ENCODE measurements around the gene LAMA1.

Gene LAMA1

GRCh38 chr18:7096838-7097237 is 20.8 kb downstream of the LAMA1 start:
- Histone ChIP-seq H3K4me1 (ENCODE audit: insufficient read depth, low read length) (no peaks in the 10 kb centered on the region), H3K36me3 (ENCODE audit: insufficient read depth, low read length) (no peaks in the 10 kb centered on the region), H3K9me3 (ENCODE audit: insufficient read depth, low read length, severe bottlenecking) (no peaks in the 10 kb centered on the region), H3K79me2 (ENCODE audit: insufficient read depth, low read length) (no peaks in the 10 kb centered on the region), H3K4me2 (ENCODE audit: insufficient read depth, low read length) (no peak overlapping the region), H3K4me3 (ENCODE audit: low read depth in 1 of 2, low read length in 2 of 2) (no peak overlapping the region), H2AFZ (ENCODE audit: low read depth, low read length) (no peak overlapping the region), H3K9ac (ENCODE audit: low read depth, low read length) (no peak overlapping the region), H3K27ac (ENCODE audit: low read length) (no peak overlapping the region), H3K27me3 (ENCODE audit: insufficient read depth, low read length, poor library complexity) (no peaks in the 10 kb centered on the region), H4K20me1 (ENCODE audit: insufficient read depth, low read length) (no peaks in the 10 kb centered on the region)
- ATAC-seq (ENCODE audit: insufficient read depth, low read depth) (no peak), DNase-seq (no peak)
- no peak for TF ChIP-seq EZH2 (IDR thresholded peaks at IDR 0.05; ENCODE audit: borderline replicate concordance, low read depth, low read length, severe bottlenecking)
- TF ChIP-seq, protein P1, sequence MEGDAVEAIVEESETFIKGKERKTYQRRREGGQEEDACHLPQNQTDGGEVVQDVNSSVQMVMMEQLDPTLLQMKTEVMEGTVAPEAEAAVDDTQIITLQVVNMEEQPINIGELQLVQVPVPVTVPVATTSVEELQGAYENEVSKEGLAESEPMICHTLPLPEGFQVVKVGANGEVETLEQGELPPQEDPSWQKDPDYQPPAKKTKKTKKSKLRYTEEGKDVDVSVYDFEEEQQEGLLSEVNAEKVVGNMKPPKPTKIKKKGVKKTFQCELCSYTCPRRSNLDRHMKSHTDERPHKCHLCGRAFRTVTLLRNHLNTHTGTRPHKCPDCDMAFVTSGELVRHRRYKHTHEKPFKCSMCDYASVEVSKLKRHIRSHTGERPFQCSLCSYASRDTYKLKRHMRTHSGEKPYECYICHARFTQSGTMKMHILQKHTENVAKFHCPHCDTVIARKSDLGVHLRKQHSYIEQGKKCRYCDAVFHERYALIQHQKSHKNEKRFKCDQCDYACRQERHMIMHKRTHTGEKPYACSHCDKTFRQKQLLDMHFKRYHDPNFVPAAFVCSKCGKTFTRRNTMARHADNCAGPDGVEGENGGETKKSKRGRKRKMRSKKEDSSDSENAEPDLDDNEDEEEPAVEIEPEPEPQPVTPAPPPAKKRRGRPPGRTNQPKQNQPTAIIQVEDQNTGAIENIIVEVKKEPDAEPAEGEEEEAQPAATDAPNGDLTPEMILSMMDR (IDR thresholded peaks at IDR 0.05; ENCODE audit: borderline replicate concordance, extremely low read depth, low read length, poor library complexity, severe bottlenecking): no peak

DNA sequence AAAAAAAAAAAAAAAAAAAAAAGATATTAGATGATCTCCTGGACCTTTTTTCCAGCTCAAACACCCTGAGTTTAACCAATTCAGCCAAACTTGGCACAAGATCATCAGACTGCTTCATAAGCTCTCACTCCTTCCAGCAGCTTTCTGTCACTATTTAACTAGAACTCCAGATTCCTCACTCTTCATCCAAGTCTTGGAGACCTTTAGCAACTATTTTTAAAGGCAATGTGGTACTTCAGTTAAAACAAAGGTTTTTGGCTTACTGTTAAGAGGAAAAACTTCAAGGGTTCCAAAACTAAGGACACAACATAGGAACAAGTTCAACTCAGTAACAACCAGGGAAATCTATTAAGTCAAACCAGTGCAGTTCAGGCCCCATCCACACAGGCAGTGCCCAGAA is 23.2 kb downstream of the LAMA1 start:
- ATAC-seq (ENCODE audit: insufficient read depth, low read depth): no peak
- H3K36me3 ChIP-seq (ENCODE audit: insufficient read depth, low read length): no peaks in the 10 kb centered on the region
- no peaks in the 10 kb centered on the region for H3K79me2 ChIP-seq (ENCODE audit: insufficient read depth, low read length)

DNA sequence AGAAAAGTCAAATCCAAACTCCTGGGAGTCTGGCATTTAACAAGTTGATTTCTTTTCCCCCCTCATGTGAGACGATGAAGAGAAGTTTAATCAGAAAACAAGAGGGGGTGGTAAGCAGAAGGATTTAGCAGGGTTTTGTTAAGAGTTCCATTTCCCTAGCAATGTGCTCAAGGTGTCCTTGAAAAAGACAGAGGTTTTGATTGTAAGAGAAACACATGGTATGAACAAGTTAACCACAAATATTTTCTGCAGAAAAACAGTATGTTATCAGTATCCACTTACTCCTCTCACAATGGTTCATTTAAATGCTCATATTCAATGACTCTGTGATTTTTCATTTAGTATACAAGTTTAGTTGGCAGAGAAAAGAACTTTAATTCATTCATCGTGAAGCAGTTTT is 26.8 kb downstream of the LAMA1 start:
- Histone ChIP-seq H3K4me1 (ENCODE audit: insufficient read depth, low read length) (no peaks in the 10 kb centered on the region), H3K27ac (ENCODE audit: low read length) (no peak overlapping the region), H3K36me3 (ENCODE audit: insufficient read depth, low read length) (no peaks in the 10 kb centered on the region), H3K79me2 (ENCODE audit: insufficient read depth, low read length) (no peaks in the 10 kb centered on the region), H3K9me3 (ENCODE audit: insufficient read depth, low read length, severe bottlenecking) (no peaks in the 10 kb centered on the region), H3K27me3 (ENCODE audit: insufficient read depth, low read length, poor library complexity) (no peaks in the 10 kb centered on the region), H4K20me1 (ENCODE audit: insufficient read depth, low read length) (no peaks in the 10 kb centered on the region), H3K4me3 (ENCODE audit: low read depth in 1 of 2, low read length in 2 of 2) (no peak overlapping the region), H3K9ac (ENCODE audit: low read depth, low read length) (no peak overlapping the region), H2AFZ (ENCODE audit: low read depth, low read length) (no peak overlapping the region), H3K4me2 (ENCODE audit: insufficient read depth, low read length) (no peak overlapping the region)
- no peak for ATAC-seq (ENCODE audit: insufficient read depth, low read depth)
- no peak for DNase-seq
- TF ChIP-seq EZH2 (IDR thresholded peaks at IDR 0.05; ENCODE audit: borderline replicate concordance, low read depth, low read length, severe bottlenecking): no peak
- TF ChIP-seq, protein P1 (IDR thresholded peaks at IDR 0.05; ENCODE audit: borderline replicate concordance, extremely low read depth, low read length, poor library complexity, severe bottlenecking): no peak

More for the DNA sequence above, 23.2 kb downstream of the LAMA1 start:
- Histone ChIP-seq H3K27ac (ENCODE audit: low read length) (no peak overlapping the region), H4K20me1 (ENCODE audit: insufficient read depth, low read length) (no peaks in the 10 kb centered on the region), H3K9me3 (ENCODE audit: insufficient read depth, low read length, severe bottlenecking) (no peaks in the 10 kb centered on the region), H3K27me3 (ENCODE audit: insufficient read depth, low read length, poor library complexity) (no peaks in the 10 kb centered on the region), H3K4me1 (ENCODE audit: insufficient read depth, low read length) (no peaks in the 10 kb centered on the region), H3K9ac (ENCODE audit: low read depth, low read length) (no peak overlapping the region), H2AFZ (ENCODE audit: low read depth, low read length) (no peak overlapping the region), H3K4me2 (ENCODE audit: insufficient read depth, low read length) (no peak overlapping the region), H3K4me3 (ENCODE audit: low read depth in 1 of 2, low read length in 2 of 2) (no peak overlapping the region)
- no peak for DNase-seq
- TF ChIP-seq, protein P1 (IDR thresholded peaks at IDR 0.05; ENCODE audit: borderline replicate concordance, extremely low read depth, low read length, poor library complexity, severe bottlenecking): no peak
- no peak for TF ChIP-seq EZH2 (IDR thresholded peaks at IDR 0.05; ENCODE audit: borderline replicate concordance, low read depth, low read length, severe bottlenecking)

DNA sequence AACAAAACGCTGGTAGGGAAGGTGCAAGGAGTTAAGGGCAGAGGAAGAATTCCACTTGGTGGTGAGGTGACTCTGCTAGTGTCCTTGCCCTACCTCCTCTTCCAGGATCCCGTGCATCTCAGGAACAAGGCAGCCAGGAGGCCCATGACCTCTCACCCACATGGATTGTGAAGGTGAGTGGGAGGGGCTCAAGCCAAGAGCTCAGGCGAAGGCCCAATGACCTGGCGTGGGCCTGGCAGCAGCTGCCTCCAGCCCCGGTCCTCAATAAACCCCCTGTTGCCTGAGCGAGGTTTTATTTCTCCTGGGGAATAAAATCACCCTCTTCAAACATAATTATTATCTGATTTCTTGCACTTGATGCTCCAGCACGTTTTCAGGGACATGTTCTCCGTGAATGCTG is 28.2 kb downstream of the LAMA1 start:
- no peak for ATAC-seq (ENCODE audit: insufficient read depth, low read depth)
- Histone ChIP-seq H3K79me2 (ENCODE audit: insufficient read depth, low read length) (no peaks in the 10 kb centered on the region), H3K9ac (ENCODE audit: low read depth, low read length) (no peak overlapping the region), H3K36me3 (ENCODE audit: insufficient read depth, low read length) (no peaks in the 10 kb centered on the region), H3K4me2 (ENCODE audit: insufficient read depth, low read length) (no peak overlapping the region), H2AFZ (ENCODE audit: low read depth, low read length) (no peak overlapping the region), H3K4me3 (ENCODE audit: low read depth in 1 of 2, low read length in 2 of 2) (no peak overlapping the region), H3K4me1 (ENCODE audit: insufficient read depth, low read length) (no peaks in the 10 kb centered on the region), H3K27ac (ENCODE audit: low read length) (no peak overlapping the region), H4K20me1 (ENCODE audit: insufficient read depth, low read length) (no peaks in the 10 kb centered on the region), H3K27me3 (ENCODE audit: insufficient read depth, low read length, poor library complexity) (no peaks in the 10 kb centered on the region), H3K9me3 (ENCODE audit: insufficient read depth, low read length, severe bottlenecking) (no peaks in the 10 kb centered on the region)
- TF ChIP-seq EZH2 (IDR thresholded peaks at IDR 0.05; ENCODE audit: borderline replicate concordance, low read depth, low read length, severe bottlenecking): no peak
- TF ChIP-seq, protein P1 (IDR thresholded peaks at IDR 0.05; ENCODE audit: borderline replicate concordance, extremely low read depth, low read length, poor library complexity, severe bottlenecking): no peak
- DNase-seq: no peak
